Duodenal mucosa (tissue), 2 donors: ENCODE measurements around the gene NHLRC4.

Source experiments
- H3K27ac ChIP-seq: one replicate; pipeline ENCODE4 v1.7.0; 2013; ENCODE audit warnings: low read depth, low read length
- H3K27me3 ChIP-seq, 2 donors: one replicate each; pipeline ENCODE4 v1.7.0; 2013; ENCODE audit warnings: low read length in 2 of 2, control low read depth in 1 of 2; ENCODE audit not compliant: insufficient read depth in 2 of 2, control insufficient read depth in 1 of 2
- H3K36me3 ChIP-seq, 2 donors: one replicate each; pipeline ENCODE4 v1.7.0; 2013; ENCODE audit warnings: low read length in 2 of 2, control low read depth in 1 of 2; ENCODE audit not compliant: insufficient read depth in 2 of 2, control insufficient read depth in 1 of 2
- H3K4me1 ChIP-seq, 2 donors: one replicate each; pipeline ENCODE4 v1.7.0; 2013; ENCODE audit warnings: low read length in 2 of 2, control low read depth in 1 of 2; ENCODE audit not compliant: insufficient read depth in 2 of 2, control insufficient read depth in 1 of 2
- H3K4me3 ChIP-seq, 2 donors: one replicate each; pipeline ENCODE4 v1.7.0; 2013; ENCODE audit warnings: low read length in 2 of 2, low read depth in 1 of 2
- H3K9ac ChIP-seq, 2 donors: one replicate each; pipeline ENCODE4 v1.7.0; 2013; ENCODE audit warnings: low read length in 2 of 2, low read depth in 1 of 2
- H3K9me3 ChIP-seq, 2 donors: one replicate each; pipeline ENCODE4 v1.7.0; 2013; ENCODE audit warnings: low read length in 2 of 2, control low read depth in 1 of 2; ENCODE audit not compliant: control insufficient read depth in 1 of 2

The NHLRC4 gene

GRCh38 chr16:603933-604332 lies 37.1 kb downstream of the NHLRC4 start:
- Histone ChIP-seq H3K27me3 (no peaks in the 10 kb centered on the region), H3K27ac (no peak overlapping the region), H3K9ac (no peak overlapping the region), H3K4me3 (no peak overlapping the region), H3K36me3 (peaks cover 0 to 14% of the 10 kb centered on the region in 2 donors), H3K4me1 (no peaks in the 10 kb centered on the region), H3K9me3 (peaks cover 3 to 5% of the 10 kb centered on the region in 2 donors)

DNA sequence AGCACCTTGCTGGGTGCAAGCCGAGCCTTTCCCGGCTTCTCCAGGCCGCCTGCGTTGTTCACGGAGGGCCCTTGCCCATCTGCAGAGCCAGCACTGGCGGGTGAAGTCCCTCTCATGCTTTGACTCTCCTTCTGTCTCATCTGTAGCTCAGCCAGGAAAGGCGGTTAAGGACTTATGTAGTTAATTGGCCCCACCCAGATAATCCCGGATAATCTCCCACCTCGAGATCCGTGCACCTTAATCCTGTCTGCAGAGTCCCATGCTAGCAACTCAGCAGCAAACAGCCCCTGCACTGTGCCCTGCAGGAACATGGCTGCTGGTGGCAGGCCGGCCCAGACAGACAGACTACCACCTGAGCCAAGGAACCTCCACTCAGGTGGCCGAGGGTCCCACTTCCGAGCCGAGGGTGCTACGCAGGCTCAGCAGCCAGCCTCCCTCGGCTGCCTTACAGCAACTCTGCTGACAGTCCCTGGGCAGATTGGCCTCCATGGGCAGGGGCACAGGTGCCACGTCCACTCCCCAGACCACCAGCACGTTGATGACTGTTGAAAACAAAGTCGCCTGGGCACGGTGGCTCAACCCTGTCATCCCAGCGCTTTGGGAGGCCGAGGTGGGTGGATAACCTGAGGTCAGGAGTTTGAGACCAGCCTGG lies 40.0 kb downstream of the NHLRC4 start:
- Histone ChIP-seq H3K27me3 (no peaks in the 10 kb centered on the region), H3K36me3 (no peaks in the 10 kb centered on the region), H3K27ac (no peak overlapping the region), H3K9me3 (peaks cover 3 to 5% of the 10 kb centered on the region in 2 donors), H3K4me3 (no peak overlapping the region), H3K9ac (no peak overlapping the region), H3K4me1 (peaks cover 4 to 13% of the 10 kb centered on the region in 2 donors)

- Histone ChIP-seq H3K27ac (no peak overlapping the region), H3K36me3 (no peaks in the 10 kb centered on the region), H3K4me1 (peaks cover 4 to 13% of the 10 kb centered on the region in 2 donors), H3K4me3 (no peak overlapping the region), H3K27me3 (no peaks in the 10 kb centered on the region), H3K9me3 (peaks cover 3 to 5% of the 10 kb centered on the region in 2 donors), H3K9ac (no peak overlapping the region)
These were observed 41.2 kb downstream of the NHLRC4 start for GRCh38 chr16:608019-608418.

DNA sequence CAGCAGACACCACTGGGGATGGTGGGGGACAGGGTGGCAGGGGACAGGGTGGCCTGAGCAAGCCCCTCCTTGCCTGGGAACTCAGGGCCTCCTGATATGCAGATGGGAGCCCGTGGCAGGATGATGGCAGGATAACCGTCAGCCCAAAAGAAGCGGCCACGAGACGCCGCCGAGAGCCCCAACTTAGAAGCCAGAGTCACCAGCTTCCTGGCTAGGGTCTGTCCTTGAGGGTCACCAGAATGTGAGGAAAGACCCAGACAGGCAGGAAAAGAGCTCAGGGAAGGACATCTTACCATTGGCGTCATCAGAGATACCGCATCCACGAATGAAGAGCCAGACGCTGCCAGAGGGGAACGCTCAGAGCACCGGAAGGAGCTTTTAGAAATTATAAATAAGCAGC lies 42.5 kb downstream of the NHLRC4 start:
- Histone ChIP-seq H3K27ac (no peak overlapping the region), H3K4me3 (no peak overlapping the region), H3K4me1 (peaks cover 4 to 13% of the 10 kb centered on the region in 2 donors), H3K9me3 (peaks cover 3 to 5% of the 10 kb centered on the region in 2 donors), H3K9ac (no peak overlapping the region), H3K36me3 (peaks cover 0 to 8% of the 10 kb centered on the region in 2 donors), H3K27me3 (no peaks in the 10 kb centered on the region)

- peaks cover 2 to 3% of the 10 kb centered on the region in 2 donors for H3K9me3 ChIP-seq
- no peaks in the 10 kb centered on the region for H3K27me3 ChIP-seq
- H3K4me3 ChIP-seq = no peak overlapping the region
- no peak overlapping the region for H3K27ac ChIP-seq
- no peak overlapping the region for H3K9ac ChIP-seq
- H3K4me1 ChIP-seq = peaks cover 4 to 13% of the 10 kb centered on the region in 2 donors
- peaks cover 3 to 14% of the 10 kb centered on the region in 2 donors for H3K36me3 ChIP-seq
These were observed 43.2 kb downstream of the NHLRC4 start for GRCh38 chr16:609984-610383.

- H3K9ac ChIP-seq = no peak overlapping the region
- no peak overlapping the region for H3K4me3 ChIP-seq
- H3K27me3 ChIP-seq = no peaks in the 10 kb centered on the region
- no peaks in the 10 kb centered on the region for H3K9me3 ChIP-seq
- H3K27ac ChIP-seq = no peak overlapping the region
- H3K36me3 ChIP-seq = peaks cover 4 to 17% of the 10 kb centered on the region in 2 donors
- H3K4me1 ChIP-seq = peaks cover 4 to 13% of the 10 kb centered on the region in 2 donors
These were observed 43.9 kb downstream of the NHLRC4 start for GRCh38 chr16:610513-611381.

GRCh38 chr16:615122-615521 lies 48.3 kb downstream of the NHLRC4 start:
- no peaks in the 10 kb centered on the region for H3K9me3 ChIP-seq
- H3K27ac ChIP-seq = no peak overlapping the region

GRCh38 chr16:616733-617586 lies 50.2 kb downstream of the NHLRC4 start:
- Histone ChIP-seq H3K4me3 (no peak overlapping the region), H3K9ac (no peak overlapping the region), H3K36me3 (peaks cover 4 to 33% of the 10 kb centered on the region in 2 donors), H3K9me3 (no peaks in the 10 kb centered on the region), H3K27me3 (no peaks in the 10 kb centered on the region), H3K27ac (no peak overlapping the region), H3K4me1 (peaks cover 0 to 4% of the 10 kb centered on the region in 2 donors)

More at GRCh38 chr16:615122-615521, 48.3 kb downstream of the NHLRC4 start:
- Histone ChIP-seq H3K36me3 (peaks cover 4 to 33% of the 10 kb centered on the region in 2 donors), H3K4me3 (no peak overlapping the region), H3K27me3 (no peaks in the 10 kb centered on the region), H3K9ac (no peak overlapping the region), H3K4me1 (peaks cover 3 to 12% of the 10 kb centered on the region in 2 donors)

- H3K4me1 ChIP-seq = peaks cover 0 to 4% of the 10 kb centered on the region in 2 donors
These were observed 51.0 kb downstream of the NHLRC4 start for GRCh38 chr16:617855-618254.

More at GRCh38 chr16:617855-618254, 51.0 kb downstream of the NHLRC4 start:
- no peaks in the 10 kb centered on the region for H3K27me3 ChIP-seq
- peaks cover 4 to 33% of the 10 kb centered on the region in 2 donors for H3K36me3 ChIP-seq
- no peaks in the 10 kb centered on the region for H3K9me3 ChIP-seq
- H3K9ac ChIP-seq = no peak overlapping the region
- H3K27ac ChIP-seq = no peak overlapping the region
- H3K4me3 ChIP-seq = no peak overlapping the region
